Adrenal gland (tissue), 12 donors: ENCODE data around the gene TRRAP. TPM values are rescaled to one million over a fixed set of nuclear protein-coding genes. Genes with fewer than 3 reads are reported as not detected.

Experiments used
- DNase-seq, 7 donors: peaks; one replicate each; pipeline ENCODE4 v3.0.0-alpha.2; 2019 to 2020
- H3K27ac ChIP-seq, 5 donors: fragments of 200-600 bp; sonication (generic) in 4 of 5; 1 replicate in 3 of 5; 2 replicates in 2 of 5; pipeline versions ENCODE4 v1.5.1 to v1.8.0; 2016 to 2020; ENCODE audit warnings: mild to moderate bottlenecking in 1 of 5
- H3K27me3 ChIP-seq: fragments of 200-600 bp; 2 replicates; pipeline ENCODE4 v1.8.0; 2021
- H3K36me3 ChIP-seq, 2 donors: fragments of 200-600 bp; replicated peaks in 1 of 2; 1 replicate in 1 of 2; 2 replicates in 1 of 2; pipeline versions ENCODE4 v1.5.1 to v1.8.0; 2018 to 2022
- H3K4me1 ChIP-seq, 2 donors: fragments of 200-600 bp; replicated peaks in 1 of 2; 1 replicate in 1 of 2; 2 replicates in 1 of 2; pipeline versions ENCODE4 v1.5.1 to v1.8.0; 2018 to 2021
- H3K4me3 ChIP-seq, 4 donors: fragments of 200-600 bp; sonication (generic) in 3 of 4; one replicate each; pipeline ENCODE4 v1.5.1; 2016 to 2018
- H3K9me3 ChIP-seq, 3 donors: fragments of 200-600 bp; sonication (generic) in 1 of 3; replicated peaks in 1 of 3; 1 replicate in 2 of 3; 2 replicates in 1 of 3; pipeline versions ENCODE4 v1.5.1 to v1.8.0; 2016 to 2021
- POLR2A ChIP-seq, 2 donors: fragments of 450-650 bp; IDR thresholded peaks; one replicate each; pipeline ENCODE4 v1.6.1; 2017; ENCODE audit warnings: antibody characterized with exemption in 2 of 2, mild to moderate bottlenecking in 2 of 2, moderate library complexity in 1 of 2
- WGBS, 4 donors: extraction: QIAGEN DNeasy Blood & Tissue Kit in 2 of 4; methylation state at CpG; one replicate each; pipeline versions ENCODE4 v1.1.5 to v1.1.7; 2013 to 2017; 5-methylcytosine and 5-hydroxymethylcytosine counted together
- intact Hi-C, 2 donors: fragments of 100-400 bp; cut with DNase I; formaldehyde crosslinking; loops; one replicate each; pipeline versions ENCODE4 v1.14.1 to v1.15.0; 2022 to 2023
- polyA plus RNA-seq, 3 donors: library from polyadenylated mRNA; stranded (reverse); fragments of 200-250 nt in 2 of 3; fragments of 350-450 nt in 1 of 3; fragmentation: Illumina TruSeq in 1 of 3; extraction: RNeasy Lipid Tissue Mini Kit (QIAGEN cat#74804) in 1 of 3; gene quantifications; one replicate each; pipeline ENCODE4 v1.2.3, GENCODE V29; 2013 to 2014
- total RNA-seq, 9 donors: library from RNA; depleted of rRNA in 4 of 9; stranded (reverse); fragments of >200 nt in 4 of 9; fragments of 120-200 nt in 1 of 9; fragmentation: NEBNext Ultra II Directional in 1 of 9; extraction: Animal tissue kit (Norgen Biotek cat#: 25700) in 1 of 9; gene quantifications; one replicate each; pipeline versions ENCODE4 v1.1.0 to v1.2.4, GENCODE V29; 2013 to 2023
- TF ChIP-seq, protein P1 (sequence below), 6 experiments: fragments of 450-650 bp in 4 of 6; fragments of 200-600 bp in 2 of 6; sonication (generic) in 1 of 6; IDR thresholded peaks; 1 replicate in 5 of 6; 2 replicates in 1 of 6; pipeline versions ENCODE4 v1.5.1 to v1.8.0; 2016 to 2021; ENCODE audit warnings: antibody characterized with exemption in 6 of 6, mild to moderate bottlenecking in 2 of 6, moderate library complexity in 1 of 6
- donor health status: healthy with polysubstance abuse.
- donor health status: Bipolar disorder and iron deficiency.
- donor health status: DM: yes; HTN: yes; CAD: no.
- donor health status: DM: no; HTN: no; CAD: no.
- donor health status: DM: no; HTN: no; CAD: no.
- donor health status: DM: yes; HTN: yes; CAD: no.

The TRRAP gene
- total and polyA plus RNA-seq, 12 donors: 11.8 to 43.0 (median 30.9) TPM

DNA sequence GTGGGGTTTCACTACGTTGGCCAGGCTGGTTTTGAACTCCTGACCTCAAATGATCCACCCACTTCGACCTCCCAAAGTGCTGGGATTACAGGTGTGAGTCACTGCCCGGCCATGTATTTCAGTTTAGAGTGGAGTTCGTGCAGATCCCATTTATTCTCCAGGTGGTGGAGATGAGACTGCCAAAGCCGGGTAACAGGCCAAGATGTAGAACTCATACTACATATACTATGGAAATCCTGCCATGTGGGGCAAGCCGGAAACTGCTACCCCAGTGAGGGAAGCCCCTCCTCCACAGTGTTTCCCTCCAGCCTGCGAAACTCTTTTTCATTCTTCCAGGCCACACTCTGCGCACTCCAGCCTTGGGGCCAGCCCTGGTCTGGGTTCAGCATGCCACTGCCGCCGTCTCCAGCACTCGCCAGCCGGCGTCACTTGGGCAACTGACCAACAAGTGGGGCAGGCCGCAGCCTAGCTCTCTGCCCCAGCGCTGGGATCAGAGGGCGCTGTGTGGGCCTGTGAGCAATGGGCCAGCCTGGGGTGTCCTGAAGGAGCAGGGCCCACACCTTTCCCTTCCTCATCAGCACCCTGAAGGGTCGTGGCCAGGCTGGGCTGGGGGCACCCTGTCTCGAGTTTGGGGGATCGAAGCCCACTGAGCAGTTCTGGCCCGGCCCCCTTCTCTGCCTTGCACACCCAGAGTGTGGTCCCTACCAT lies 122.0 kb downstream of the TRRAP start:
- intact Hi-C loops: no loop called here
- Histone ChIP-seq H3K36me3 (peaks cover 0 to 57% of the 10 kb centered on the region in 2 donors), H3K4me1 (no peaks in the 10 kb centered on the region), H3K27me3 (no peaks in the 10 kb centered on the region), H3K9me3 (no peaks in the 10 kb centered on the region), H3K4me3 (no peak overlapping the region), H3K27ac (no peak overlapping the region)
- TF ChIP-seq, protein P1, sequence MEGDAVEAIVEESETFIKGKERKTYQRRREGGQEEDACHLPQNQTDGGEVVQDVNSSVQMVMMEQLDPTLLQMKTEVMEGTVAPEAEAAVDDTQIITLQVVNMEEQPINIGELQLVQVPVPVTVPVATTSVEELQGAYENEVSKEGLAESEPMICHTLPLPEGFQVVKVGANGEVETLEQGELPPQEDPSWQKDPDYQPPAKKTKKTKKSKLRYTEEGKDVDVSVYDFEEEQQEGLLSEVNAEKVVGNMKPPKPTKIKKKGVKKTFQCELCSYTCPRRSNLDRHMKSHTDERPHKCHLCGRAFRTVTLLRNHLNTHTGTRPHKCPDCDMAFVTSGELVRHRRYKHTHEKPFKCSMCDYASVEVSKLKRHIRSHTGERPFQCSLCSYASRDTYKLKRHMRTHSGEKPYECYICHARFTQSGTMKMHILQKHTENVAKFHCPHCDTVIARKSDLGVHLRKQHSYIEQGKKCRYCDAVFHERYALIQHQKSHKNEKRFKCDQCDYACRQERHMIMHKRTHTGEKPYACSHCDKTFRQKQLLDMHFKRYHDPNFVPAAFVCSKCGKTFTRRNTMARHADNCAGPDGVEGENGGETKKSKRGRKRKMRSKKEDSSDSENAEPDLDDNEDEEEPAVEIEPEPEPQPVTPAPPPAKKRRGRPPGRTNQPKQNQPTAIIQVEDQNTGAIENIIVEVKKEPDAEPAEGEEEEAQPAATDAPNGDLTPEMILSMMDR (IDR thresholded peaks at IDR 0.05): no peak
- peak in 1 of 7 donors; percentile 41 for DNase-seq
- 92 to 95% (median 94%) methylated on average over 17 to 20 of the region's 20 CpGs for WGBS, 4 donors

DNA sequence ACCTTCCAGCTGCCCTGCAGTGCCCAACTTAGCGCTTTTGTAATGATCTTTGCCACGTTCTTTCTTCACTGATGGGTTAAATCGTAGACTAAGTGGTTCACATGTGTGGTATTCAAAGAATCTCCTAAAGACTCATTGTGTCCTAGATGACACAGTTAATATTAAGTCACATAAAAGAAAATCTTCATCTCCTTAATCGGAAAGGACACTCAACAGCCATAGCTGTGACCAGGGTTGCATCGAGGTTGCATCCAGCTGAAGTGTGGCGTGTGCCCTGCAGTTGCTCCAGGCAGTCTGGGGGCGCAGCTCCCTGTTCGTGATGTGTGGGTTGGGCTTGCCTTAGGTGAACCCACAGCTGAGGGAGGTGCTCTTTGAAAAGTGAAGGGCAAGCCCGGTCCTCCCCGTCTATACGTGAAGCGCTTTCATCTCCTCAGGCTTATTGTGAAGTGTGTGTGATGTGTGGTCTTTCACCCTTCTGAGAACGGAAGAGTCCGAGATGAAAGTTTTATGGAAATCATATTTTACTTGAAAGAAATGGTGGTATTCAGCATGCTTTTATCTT lies 122.7 kb downstream of the TRRAP start:
- H3K36me3 ChIP-seq: peaks cover 0 to 57% of the 10 kb centered on the region in 2 donors
- no peak overlapping the region for H3K27ac ChIP-seq
- WGBS, 4 donors: 89 to 95% (median 93%) methylated on average over 14 of the region's 14 CpGs
- no peaks in the 10 kb centered on the region for H3K9me3 ChIP-seq
- intact Hi-C loops: no loop called here
- H3K27me3 ChIP-seq: no peaks in the 10 kb centered on the region
- TF ChIP-seq POLR2A (IDR thresholded peaks at IDR 0.05): no peak
- TF ChIP-seq, protein P1 (IDR thresholded peaks at IDR 0.05): no peak
- peak in 1 of 7 donors; percentile 41 for DNase-seq
- H3K4me1 ChIP-seq: no peaks in the 10 kb centered on the region
- no peak overlapping the region for H3K4me3 ChIP-seq

DNA sequence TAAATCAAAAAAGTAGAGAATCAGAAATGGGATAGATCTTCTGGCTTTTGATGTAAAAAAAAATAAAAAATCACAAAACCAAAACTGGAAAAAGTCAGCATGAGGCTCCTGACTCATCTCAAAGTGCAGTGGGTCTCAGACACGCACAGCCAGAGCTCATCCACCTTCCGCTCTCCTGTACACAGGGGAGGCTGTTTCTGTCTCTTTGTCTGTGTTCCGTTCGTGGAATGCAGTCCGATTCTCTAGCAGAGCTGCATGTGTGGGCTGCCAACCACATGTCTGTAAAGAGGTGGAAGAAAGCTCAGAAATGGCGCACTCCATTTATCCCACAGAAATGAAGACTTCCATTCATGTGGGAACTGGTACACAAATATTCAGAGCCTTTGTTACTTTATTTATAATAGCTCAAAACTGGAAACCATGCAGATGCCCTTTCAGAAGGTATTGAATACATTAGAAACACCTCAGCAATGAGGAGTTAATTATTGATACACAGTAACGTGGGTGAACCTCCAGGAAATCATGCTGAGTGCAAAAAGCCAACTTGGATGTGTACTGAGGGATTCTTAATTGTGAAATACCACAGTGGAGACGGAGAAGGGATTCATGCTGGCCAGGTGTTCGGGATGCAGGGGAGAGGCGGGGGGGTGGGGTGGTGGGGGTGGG lies 123.3 kb downstream of the TRRAP start:
- H3K36me3 ChIP-seq: peaks cover 0 to 57% of the 10 kb centered on the region in 2 donors
- no peak for DNase-seq
- intact Hi-C loops: no loop called here
- H3K4me1 ChIP-seq: no peaks in the 10 kb centered on the region
- no peaks in the 10 kb centered on the region for H3K27me3 ChIP-seq
- no peaks in the 10 kb centered on the region for H3K9me3 ChIP-seq
- H3K27ac ChIP-seq: no peak overlapping the region
- WGBS, 4 donors: 90 to 95% (median 93%) methylated on average over 10 of the region's 10 CpGs
- TF ChIP-seq, protein P1 (IDR thresholded peaks at IDR 0.05): no peak
- TF ChIP-seq POLR2A (IDR thresholded peaks at IDR 0.05): no peak
- H3K4me3 ChIP-seq: no peak overlapping the region

DNA sequence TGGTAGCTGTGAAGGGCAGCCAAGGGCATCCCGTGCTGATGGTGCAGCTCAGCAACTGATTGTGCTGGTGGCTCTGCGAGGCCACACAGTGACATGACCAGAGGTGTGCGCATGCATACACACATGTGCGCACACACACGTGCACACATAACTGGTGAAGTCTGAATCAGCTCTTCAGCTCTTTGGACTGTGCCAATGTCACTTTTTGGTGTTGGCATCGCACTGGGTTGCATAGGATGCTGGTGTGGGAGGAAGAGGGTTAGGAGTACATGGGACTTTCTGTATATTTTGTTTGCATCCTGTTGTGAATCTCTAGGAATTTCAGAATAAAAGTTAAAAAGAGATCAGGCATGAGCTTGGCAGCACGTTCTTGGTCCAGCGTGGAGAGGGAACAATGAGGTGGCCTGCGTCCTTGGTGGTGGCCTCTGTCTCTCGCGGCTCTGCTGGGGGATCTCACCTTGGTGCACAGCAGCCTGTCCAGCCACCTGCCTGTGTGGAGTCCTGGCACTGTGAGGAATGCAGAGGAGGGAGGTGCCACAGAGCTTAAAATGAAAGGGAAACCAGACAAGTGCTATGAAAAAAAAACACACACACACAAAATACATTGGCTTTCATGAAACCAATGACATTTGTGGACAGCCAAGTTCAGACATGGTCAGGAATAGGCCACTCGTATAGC lies 124.0 kb downstream of the TRRAP start:
- H3K4me1 ChIP-seq: no peaks in the 10 kb centered on the region
- H3K36me3 ChIP-seq: peaks cover 0 to 60% of the 10 kb centered on the region in 2 donors
- no peak overlapping the region for H3K4me3 ChIP-seq
- H3K27me3 ChIP-seq: no peaks in the 10 kb centered on the region
- no peak overlapping the region for H3K27ac ChIP-seq
- peak in 1 of 7 donors; percentile 41 for DNase-seq
- TF ChIP-seq POLR2A (IDR thresholded peaks at IDR 0.05): no peak
- TF ChIP-seq, protein P1 (IDR thresholded peaks at IDR 0.05): no peak
- H3K9me3 ChIP-seq: no peaks in the 10 kb centered on the region
- intact Hi-C loops: no loop called here
- 65 to 79% (median 74%) methylated on average over 12 of the region's 12 CpGs for WGBS, 4 donors
